ENCODE measurements around the gene CARS1. TPM values are rescaled to one million over a fixed set of nuclear protein-coding genes. Genes with fewer than 3 reads are reported as not detected.

Gene CARS1
- total RNA-seq, 2 donors from 2014 or later: 15.8 to 20.8 TPM

- no peaks in the 10 kb centered on the region for H3K9me3 ChIP-seq
- H3K36me3 ChIP-seq (replicated peaks in 1 of 2; ENCODE audit: insufficient read depth in 1 of 2, low read depth in 2 of 2): peaks cover 4 to 25% of the 10 kb centered on the region in 2 donors
- intact Hi-C loops (cut with DNase I): no loop called here
- H3K27ac ChIP-seq: no peak overlapping the region
- H3K4me3 ChIP-seq: no peak overlapping the region
- no peaks in the 10 kb centered on the region for H3K27me3 ChIP-seq
- DNase-seq: no peak
- WGBS, 2 donors: 81 to 90% methylated on average over 7 of the region's 7 CpGs
- ATAC-seq: no peak
- TF ChIP-seq POLR2A (IDR thresholded peaks at IDR 0.05): no peak
- no peak for TF ChIP-seq CTCF (IDR thresholded peaks at IDR 0.05)
- H3K4me1 ChIP-seq: no peaks in the 10 kb centered on the region
Observed at GRCh38 chr11:2963112-2963754, 94.0 kb downstream of the CARS1 start.

- Histone ChIP-seq H3K4me3 (no peak overlapping the region), H3K27ac (no peak overlapping the region), H3K4me1 (no peaks in the 10 kb centered on the region), H3K27me3 (no peaks in the 10 kb centered on the region), H3K36me3 (replicated peaks in 1 of 2; ENCODE audit: insufficient read depth in 1 of 2, low read depth in 2 of 2) (peaks cover 11 to 28% of the 10 kb centered on the region in 2 donors), H3K9me3 (no peaks in the 10 kb centered on the region)
- DNase-seq (no peak), ATAC-seq (no peak)
- WGBS, 2 donors: 66 to 86% methylated on average over 5 of the region's 5 CpGs
- intact Hi-C loops (cut with DNase I): no loop called here
- TF ChIP-seq CTCF (IDR thresholded peaks at IDR 0.05): no peak
- no peak for TF ChIP-seq POLR2A (IDR thresholded peaks at IDR 0.05)
Observed at GRCh38 chr11:2961080-2961479, 96.1 kb downstream of the CARS1 start.

- H3K36me3 ChIP-seq (replicated peaks in 1 of 2; ENCODE audit: insufficient read depth in 1 of 2, low read depth in 2 of 2): peaks cover 7 to 30% of the 10 kb centered on the region in 2 donors
- intact Hi-C loops (cut with DNase I): no loop called here
- no peaks in the 10 kb centered on the region for H3K9me3 ChIP-seq
- TF ChIP-seq CTCF (IDR thresholded peaks at IDR 0.05) (no peak), POLR2A (IDR thresholded peaks at IDR 0.05) (no peak)
- no peak overlapping the region for H3K27ac ChIP-seq
- ATAC-seq (no peak), DNase-seq (no peak)
- 93 to 98% methylated on average over 7 of the region's 7 CpGs for WGBS, 2 donors
- no peak overlapping the region for H3K4me3 ChIP-seq
- H3K27me3 ChIP-seq: no peaks in the 10 kb centered on the region
- H3K4me1 ChIP-seq: no peaks in the 10 kb centered on the region
Observed at GRCh38 chr11:2960139-2960538, 97.1 kb downstream of the CARS1 start.

- Histone ChIP-seq H3K4me1 (no peaks in the 10 kb centered on the region), H3K4me3 (no peak overlapping the region), H3K36me3 (replicated peaks in 1 of 2; ENCODE audit: insufficient read depth in 1 of 2, low read depth in 2 of 2) (peaks cover 10 to 27% of the 10 kb centered on the region in 2 donors), H3K27ac (no peak overlapping the region), H3K9me3 (no peaks in the 10 kb centered on the region), H3K27me3 (no peaks in the 10 kb centered on the region)
- WGBS, 2 donors: 70 to 83% methylated on average over 3 of the region's 3 CpGs
- ATAC-seq (no peak), DNase-seq (no peak)
- intact Hi-C loops (cut with DNase I): no loop called here
- TF ChIP-seq POLR2A (IDR thresholded peaks at IDR 0.05) (no peak), CTCF (IDR thresholded peaks at IDR 0.05) (no peak)
Observed at GRCh38 chr11:2958251-2958650, 99.0 kb downstream of the CARS1 start.

GRCh38 chr11:2955906-2956476 is 101.2 kb downstream of the CARS1 start:
- Histone ChIP-seq H3K4me1 (no peaks in the 10 kb centered on the region), H3K9me3 (no peaks in the 10 kb centered on the region), H3K27ac (no peak overlapping the region), H3K27me3 (no peaks in the 10 kb centered on the region), H3K4me3 (no peak overlapping the region), H3K36me3 (replicated peaks in 1 of 2; ENCODE audit: insufficient read depth in 1 of 2, low read depth in 2 of 2) (peaks cover 12 to 45% of the 10 kb centered on the region in 2 donors)
- ATAC-seq (no peak), DNase-seq (no peak)
- WGBS, 2 donors: 82 to 90% methylated on average over 6 of the region's 6 CpGs
- intact Hi-C loops (cut with DNase I): no loop called here
- TF ChIP-seq POLR2A (IDR thresholded peaks at IDR 0.05): no peak
- no peak for TF ChIP-seq CTCF (IDR thresholded peaks at IDR 0.05)

All from body of pancreas (tissue), 4 donors.